PC-3 (cell line): ENCODE results near the gene FCN3. TPM values are rescaled to one million over a fixed set of nuclear protein-coding genes. Genes with fewer than 3 reads are reported as not detected.

ENCODE experiments used
- ATAC-seq: fragments of 200-7000 bp; cut with Tn5 transposase; 2 replicates; pipeline ENCODE4 v1.9.1; 2020; ENCODE audit warnings: mild to moderate bottlenecking, moderate library complexity
- BruUV-seq: library from RNA; stranded (reverse); fragments of 400-500 nt; replicated peaks from 2 replicates; lab custom pipeline; 2021; lab: Mats Ljungman, UMichigan
- CTCF ChIA-PET: fragments of 300-600 bp; sonication (Branson Sonifier 250); formaldehyde crosslinking; loops from one replicate; lab custom pipeline; 2022; ENCODE audit warnings: antibody characterized with exemption; lab: Charles Lee
- POLR2A ChIA-PET: fragments of 300-600 bp; sonication (Branson Sonifier 250); formaldehyde crosslinking; loops from one replicate; lab custom pipeline; 2022; ENCODE audit warnings: antibody characterized with exemption; ENCODE audit not compliant: unreplicated experiment; lab: Charles Lee
- DNase-seq: peaks from one replicate; pipeline ENCODE4 v3.0.0-alpha.2; 2015
- H2AFZ ChIP-seq: fragments of 300-600 bp; sonication (generic); 2 replicates; pipeline ENCODE4 v1.6.0; 2016; ENCODE audit warnings: antibody characterized with exemption, low read length
- H3F3A ChIP-seq: fragments of 300-600 bp; sonication (generic); one replicate; pipeline ENCODE4 v1.6.0; 2017; ENCODE audit warnings: antibody characterized with exemption, low read length, control low read depth, mild to moderate bottlenecking; ENCODE audit not compliant: unreplicated experiment
- H3K27ac ChIP-seq: fragments of 300-600 bp; sonication (generic); 2 replicates; pipeline ENCODE4 v1.5.1; 2016; ENCODE audit warnings: mild to moderate bottlenecking, low read length
- H3K27me3 ChIP-seq: fragments of 300-600 bp; sonication (generic); 2 replicates; pipeline ENCODE4 v1.6.1; 2016; ENCODE audit warnings: low read length, mixed read lengths
- H3K36me3 ChIP-seq: fragments of 300-600 bp; sonication (generic); 2 replicates; pipeline ENCODE4 v1.6.1; 2016; ENCODE audit warnings: low read depth, mixed run types, low read length, mixed read lengths
- H3K4me1 ChIP-seq: fragments of 300-600 bp; sonication (generic); 2 replicates; pipeline ENCODE4 v1.5.1; 2016; ENCODE audit warnings: low read length; ENCODE audit not compliant: insufficient read depth
- H3K4me2 ChIP-seq: fragments of 300-600 bp; sonication (generic); 2 replicates; pipeline ENCODE4 v1.6.0; 2016; ENCODE audit warnings: low read length
- H3K4me3 ChIP-seq: fragments of 300-600 bp; sonication (generic); 2 replicates; pipeline ENCODE4 v1.5.1; 2016; ENCODE audit warnings: mild to moderate bottlenecking, low read length, mixed read lengths
- H3K79me2 ChIP-seq: fragments of 300-600 bp; sonication (generic); 2 replicates; pipeline ENCODE4 v1.6.1; 2017; ENCODE audit warnings: low read length, mixed read lengths
- H3K9ac ChIP-seq: fragments of 300-600 bp; sonication (generic); 2 replicates; pipeline ENCODE4 v1.6.0; 2016; ENCODE audit warnings: mild to moderate bottlenecking, low read length
- H3K9me2 ChIP-seq: fragments of 300-600 bp; sonication (generic); replicated peaks from 2 replicates; pipeline ENCODE4 v1.6.1; 2016; ENCODE audit warnings: mixed run types, low read length, mixed read lengths
- H3K9me3 ChIP-seq: fragments of 300-600 bp; sonication (generic); 2 replicates; pipeline ENCODE4 v1.6.1; 2016; ENCODE audit warnings: low read length, mixed read lengths
- H4K20me1 ChIP-seq: fragments of 300-600 bp; sonication (generic); 2 replicates; pipeline ENCODE4 v1.6.1; 2016; ENCODE audit warnings: low read length, mixed read lengths
- CTCF ChIP-seq: fragments of 300-600 bp; sonication (generic); conservative IDR thresholded peaks from 2 replicates; pipeline ENCODE4 v1.5.1; 2017; ENCODE audit warnings: antibody characterized with exemption, low read depth, mild to moderate bottlenecking, low read length
- EZH2 ChIP-seq: fragments of 300-600 bp; sonication (generic); IDR thresholded peaks from one replicate; pipeline ENCODE4 v1.6.1; 2017; ENCODE audit warnings: antibody characterized with exemption, mild to moderate bottlenecking, low read length; ENCODE audit not compliant: unreplicated experiment
- EZH2phosphoT487 ChIP-seq: fragments of 300-600 bp; sonication (generic); IDR thresholded peaks from 2 replicates; pipeline ENCODE4 v1.6.1; 2018; ENCODE audit warnings: mild to moderate bottlenecking, antibody characterized with exemption, low read length, borderline replicate concordance
- intact Hi-C: fragments of 100-400 bp; cut with micrococcal nuclease; formaldehyde crosslinking; loops from 2 replicates; pipeline ENCODE4 v1.9.0; 2023
- total RNA-seq: library from RNA; depleted of rRNA; stranded (reverse); fragments of >200 nt; gene quantifications from 2 replicates; pipeline ENCODE4 v1.2.3, GENCODE V29; 2014

The FCN3 gene
- total RNA-seq, 1 experiment from 2014 or later, result not detected

GRCh38 chr1:27405074-27405473, 30.4 kb upstream of the FCN3 start:
- Histone ChIP-seq H3K4me3 (no peak overlapping the region), H3K79me2 (no peaks in the 10 kb centered on the region), H3K27me3 (no peaks in the 10 kb centered on the region), H3K36me3 (peaks cover 16% of the 10 kb centered on the region), H3K9me3 (no peaks in the 10 kb centered on the region), H4K20me1 (no peaks in the 10 kb centered on the region), H3K4me1 (0 out of 2 replicates have a peak, but pooled peaks cover 3% of the 10 kb centered on the region), H3K9me2 (no peaks in the 10 kb centered on the region), H3K4me2 (no peak overlapping the region), H2AFZ (no peak overlapping the region), H3K9ac (no peak overlapping the region), H3K27ac (no peak overlapping the region), H3F3A (no peaks in the 10 kb centered on the region)
- ATAC-seq (no peak), DNase-seq (no peak)
- POLR2A ChIA-PET, result no interaction called here
- no peak for TF ChIP-seq CTCF
- TF ChIP-seq EZH2, result no peak
- no peak for TF ChIP-seq EZH2phosphoT487
- intact Hi-C loops, result no loop called here
- CTCF ChIA-PET, result no interaction called here
- BruUV-seq, result no TSS peak

- TF ChIP-seq EZH2, result no peak
- no peak overlapping the region for H3K4me3 ChIP-seq
- no peak for DNase-seq
- no TSS peak for BruUV-seq
- ATAC-seq, result no peak
- H4K20me1 ChIP-seq, result no peaks in the 10 kb centered on the region
- H3K79me2 ChIP-seq, result no peaks in the 10 kb centered on the region
- H3K4me2 ChIP-seq, result no peak overlapping the region
- no peak overlapping the region for H3K9ac ChIP-seq
- no peak overlapping the region for H3K27ac ChIP-seq
- no peaks in the 10 kb centered on the region for H3K27me3 ChIP-seq
- peaks cover 14% of the 10 kb centered on the region for H3K36me3 ChIP-seq
- intact Hi-C loops, result loop anchor here (5.0 kb wide), 1 partner anchor 258 kb away; no protein-coding TSS in a partner anchor
- H3K9me3 ChIP-seq, result no peaks in the 10 kb centered on the region
- H3F3A ChIP-seq, result no peaks in the 10 kb centered on the region
- no peak overlapping the region for H2AFZ ChIP-seq
- no peaks in the 10 kb centered on the region for H3K9me2 ChIP-seq
- peaks cover 3% of the 10 kb centered on the region; the same call in 1 of the 2 replicates for H3K4me1 ChIP-seq
- ChIA-PET POLR2A (no interaction called here), CTCF (no interaction called here)
These were observed 29.3 kb upstream of the FCN3 start for GRCh38 chr1:27403931-27404330.

- TF ChIP-seq EZH2phosphoT487 (no peak), CTCF (peak; percentile 35; the same call in 1 of the 2 replicates), EZH2 (no peak)
- Histone ChIP-seq H3K9ac (no peak overlapping the region), H2AFZ (no peak overlapping the region)
These were observed 28.6 kb upstream of the FCN3 start for GRCh38 chr1:27403065-27403726.

More at GRCh38 chr1:27403065-27403726, 28.6 kb upstream of the FCN3 start:
- no peaks in the 10 kb centered on the region for H3F3A ChIP-seq
- DNase-seq, result peak; percentile 6
- ATAC-seq, result no peak
- no peak overlapping the region for H3K4me3 ChIP-seq
- CTCF ChIA-PET, result no interaction called here
- peaks cover 11% of the 10 kb centered on the region for H3K36me3 ChIP-seq
- H3K9me3 ChIP-seq, result no peaks in the 10 kb centered on the region
- H3K27ac ChIP-seq, result no peak overlapping the region
- no peaks in the 10 kb centered on the region for H3K79me2 ChIP-seq
- BruUV-seq, result no TSS peak
- no peak overlapping the region for H3K4me2 ChIP-seq
- POLR2A ChIA-PET, result no interaction called here
- intact Hi-C loops, result loop anchor here (5.0 kb wide), 1 partner anchor 259 kb away; no protein-coding TSS in a partner anchor
- H3K27me3 ChIP-seq, result no peaks in the 10 kb centered on the region
- no peaks in the 10 kb centered on the region for H3K9me2 ChIP-seq
- H3K4me1 ChIP-seq, result peaks cover 3% of the 10 kb centered on the region; the same call in 1 of the 2 replicates
- no peaks in the 10 kb centered on the region for H4K20me1 ChIP-seq
